GM21786 (cell line): ENCODE data around the gene GPR160.

Experiments used
- ATAC-seq: cut with Tn5 transposase; IDR thresholded peaks from one replicate; pipeline ENCODE4 v1.9.1; 2021; ENCODE audit not compliant: unreplicated experiment

GPR160 gene

GRCh38 chr3:170063691-170064090 lies 25.9 kb downstream of the GPR160 start:
- no peak for ATAC-seq

- no peak for ATAC-seq
Measured at GRCh38 chr3:170064108-170064507, 26.3 kb downstream of the GPR160 start.

DNA sequence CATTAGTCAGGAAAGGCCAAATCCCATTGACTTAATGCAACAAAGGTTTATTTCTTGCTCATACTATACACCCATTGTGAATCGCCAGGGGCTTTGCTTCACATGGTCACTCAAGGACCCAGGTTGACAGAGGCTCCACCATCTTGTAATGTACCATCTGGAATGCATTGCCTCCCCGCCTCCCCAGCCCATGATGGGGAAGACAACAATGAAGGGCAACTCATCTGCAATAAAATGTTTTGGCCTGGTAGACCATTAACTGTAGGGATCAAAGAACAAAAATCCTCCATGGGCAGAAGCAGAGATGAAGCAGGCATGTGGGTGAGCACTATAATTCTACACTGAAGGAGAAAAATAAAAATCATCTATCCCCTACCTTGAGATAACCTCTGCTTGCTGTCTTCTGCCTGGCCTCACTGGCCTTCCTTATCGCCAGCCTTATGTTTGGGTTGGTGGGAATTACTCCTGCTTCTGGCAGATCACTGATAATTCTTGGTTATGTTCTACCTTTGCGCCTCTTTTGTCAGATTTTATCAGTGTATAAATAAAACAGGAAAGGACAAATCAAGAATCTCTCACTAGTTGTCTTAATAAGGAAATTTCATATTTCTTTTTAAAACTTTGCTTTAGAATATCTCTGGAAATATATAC lies 37.8 kb downstream of the GPR160 start:
- ATAC-seq = no peak

GRCh38 chr3:170076715-170077238 lies 39.0 kb downstream of the GPR160 start:
- no peak for ATAC-seq

DNA sequence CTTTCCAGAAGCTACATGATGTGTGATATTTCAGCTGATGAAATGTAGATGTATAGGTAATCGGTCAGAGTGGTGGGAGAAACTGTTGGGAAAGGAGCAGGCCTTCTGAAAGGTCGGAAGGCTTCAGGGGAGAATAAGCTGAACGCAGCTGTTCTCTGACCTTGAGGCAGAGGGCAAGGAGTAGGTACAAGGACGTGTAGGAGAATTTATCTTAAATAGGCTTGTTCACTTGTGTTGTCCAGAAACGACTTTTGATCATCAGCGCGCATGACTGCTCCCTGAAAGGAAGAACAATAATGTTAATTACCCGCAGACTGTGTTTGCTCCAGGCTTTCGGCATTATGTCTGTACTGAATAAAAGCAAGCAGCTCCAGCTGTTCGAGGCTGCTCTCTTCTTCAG lies 39.6 kb downstream of the GPR160 start:
- no peak for ATAC-seq

DNA sequence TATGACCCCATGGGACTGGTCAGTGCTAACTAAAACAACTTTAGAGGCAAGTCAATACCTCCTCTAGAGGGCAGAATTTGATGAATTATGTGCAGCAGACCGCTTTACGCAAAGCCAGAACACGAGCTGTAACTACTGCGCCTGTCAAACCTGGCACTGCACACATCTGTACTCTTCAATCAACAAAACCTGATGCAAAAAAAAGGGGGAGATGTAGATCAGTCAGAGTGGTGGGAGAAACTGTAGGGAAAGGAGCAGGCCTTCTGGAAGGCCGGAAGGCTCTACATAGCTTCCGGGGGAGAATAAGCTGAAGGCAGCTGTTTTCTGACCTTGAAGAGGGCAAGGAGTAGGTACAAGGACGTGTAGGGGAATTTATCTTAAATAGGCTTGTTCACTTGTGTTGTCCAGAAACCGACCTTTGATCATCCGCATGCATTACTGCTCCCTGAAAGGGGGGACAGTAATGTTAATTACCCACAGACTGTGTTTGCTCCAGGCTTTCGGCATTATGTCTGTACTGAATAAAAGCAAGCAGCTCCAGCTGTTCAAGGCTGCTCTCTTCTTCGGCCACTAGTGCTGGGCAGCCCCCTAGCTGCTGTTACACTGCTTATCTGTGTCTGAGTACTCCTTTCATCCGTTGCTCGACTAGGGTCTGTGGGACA lies 41.0 kb downstream of the GPR160 start:
- no peak for ATAC-seq

DNA sequence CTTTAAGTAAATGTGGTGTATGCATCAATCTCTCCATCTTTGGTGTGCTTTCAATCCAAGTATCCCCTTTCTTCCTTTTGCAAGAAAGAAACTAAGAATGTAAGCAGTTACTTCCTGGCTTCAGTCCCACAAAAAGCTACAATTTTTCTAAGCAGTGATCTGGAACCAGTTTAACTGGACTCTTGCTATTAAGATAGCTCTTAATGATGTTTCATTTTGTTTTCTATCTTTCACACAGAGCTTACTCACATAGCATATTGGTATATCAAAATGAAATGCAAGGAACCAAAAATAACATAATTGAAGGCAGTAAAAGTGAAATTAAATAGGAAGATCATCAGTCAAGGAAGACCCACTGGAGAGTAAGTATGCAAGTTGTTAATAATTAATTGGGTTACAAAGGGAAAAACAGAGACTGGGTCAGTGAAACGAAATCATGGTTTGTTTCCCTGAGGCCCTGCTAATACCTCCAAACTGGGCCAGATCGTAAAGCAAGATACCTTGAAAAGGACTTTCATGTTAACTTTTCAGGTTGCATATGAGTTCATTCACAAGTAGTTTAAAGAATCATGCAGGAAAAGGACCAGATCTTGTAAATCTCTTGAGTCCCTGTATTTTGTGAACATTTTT lies 41.9 kb downstream of the GPR160 start:
- ATAC-seq = no peak

DNA sequence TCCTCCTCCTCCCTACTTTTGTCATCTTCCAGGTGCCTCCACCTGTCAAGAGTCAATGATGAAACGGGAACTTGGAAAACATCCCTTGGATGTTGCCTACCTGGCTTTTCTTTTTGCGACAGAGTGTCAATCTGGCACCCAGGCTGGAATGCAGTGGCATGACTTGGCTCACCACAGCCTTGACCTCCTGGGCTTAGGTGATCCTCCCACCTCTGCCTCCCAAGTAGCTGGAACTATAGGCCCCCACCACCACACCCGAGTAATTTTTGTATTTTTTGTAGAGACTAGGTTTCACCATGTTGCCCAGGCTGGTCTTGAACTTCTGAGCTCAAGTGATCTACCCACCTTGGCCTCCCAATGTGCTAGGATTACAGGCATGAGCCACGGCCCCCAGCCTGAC lies 42.8 kb downstream of the GPR160 start:
- no peak for ATAC-seq

- no peak for ATAC-seq
Measured at GRCh38 chr3:170081079-170081741, 43.4 kb downstream of the GPR160 start.

DNA sequence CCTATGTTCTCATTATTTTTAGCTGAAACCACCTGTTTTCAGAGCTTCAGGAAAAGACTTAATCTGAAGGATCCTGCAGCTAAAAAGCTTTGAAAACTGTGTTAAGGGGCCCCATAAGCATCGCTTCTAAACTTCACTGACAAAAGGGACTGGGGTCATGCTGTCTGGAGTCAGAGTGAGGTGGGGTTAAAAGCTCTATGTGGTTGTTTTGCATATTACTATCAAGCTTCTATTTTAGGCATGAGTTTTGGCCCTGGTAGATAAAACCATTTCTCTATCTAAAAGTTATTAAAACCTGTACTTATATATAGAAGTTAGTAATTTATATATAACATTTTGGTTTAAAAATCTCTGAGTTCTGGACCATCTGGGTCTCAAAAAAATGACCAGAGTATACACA lies 45.5 kb downstream of the GPR160 start:
- no peak for ATAC-seq

DNA sequence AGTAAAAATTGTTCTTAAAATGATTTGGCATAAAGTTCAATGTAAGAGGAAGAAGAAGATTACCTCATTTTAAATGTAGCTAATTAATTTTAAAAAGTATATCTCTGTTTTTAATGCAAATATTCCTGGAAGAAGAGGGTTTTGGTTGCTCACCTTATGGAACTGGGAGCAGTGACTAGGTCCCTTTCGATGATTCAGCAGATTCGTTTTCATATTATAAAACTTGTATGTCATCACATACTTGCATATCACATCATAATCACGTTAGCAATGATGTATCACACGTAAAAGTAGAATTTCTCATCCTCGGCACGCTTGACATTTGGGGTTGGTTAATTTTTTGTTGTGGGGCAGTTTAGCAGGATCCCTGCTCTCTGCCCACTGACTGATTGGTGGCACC lies 47.6 kb downstream of the GPR160 start:
- no peak for ATAC-seq

- no peak for ATAC-seq
Measured at GRCh38 chr3:170089862-170090600, 52.2 kb downstream of the GPR160 start.

GRCh38 chr3:170090601-170090981 lies 52.8 kb downstream of the GPR160 start:
- no peak for ATAC-seq

DNA sequence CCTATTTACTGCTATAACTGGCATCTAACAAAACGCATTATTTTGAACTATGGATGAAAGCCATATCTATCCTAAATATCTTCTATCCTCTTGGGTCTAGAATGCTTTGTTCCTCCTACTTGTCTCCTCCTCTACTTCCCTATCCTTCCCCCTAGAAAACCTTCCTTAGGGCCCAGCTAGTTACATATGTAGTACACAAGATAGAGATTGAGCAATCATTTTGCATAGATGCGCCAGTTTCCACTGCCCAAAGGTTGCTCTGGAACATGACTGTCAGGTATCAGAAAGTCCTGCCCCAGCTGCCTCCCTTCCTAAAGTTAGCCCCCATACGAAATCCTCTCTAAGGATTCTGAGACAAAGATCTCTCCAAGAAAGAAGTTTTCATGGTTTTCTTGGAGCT lies 55.1 kb downstream of the GPR160 start:
- no peak for ATAC-seq

DNA sequence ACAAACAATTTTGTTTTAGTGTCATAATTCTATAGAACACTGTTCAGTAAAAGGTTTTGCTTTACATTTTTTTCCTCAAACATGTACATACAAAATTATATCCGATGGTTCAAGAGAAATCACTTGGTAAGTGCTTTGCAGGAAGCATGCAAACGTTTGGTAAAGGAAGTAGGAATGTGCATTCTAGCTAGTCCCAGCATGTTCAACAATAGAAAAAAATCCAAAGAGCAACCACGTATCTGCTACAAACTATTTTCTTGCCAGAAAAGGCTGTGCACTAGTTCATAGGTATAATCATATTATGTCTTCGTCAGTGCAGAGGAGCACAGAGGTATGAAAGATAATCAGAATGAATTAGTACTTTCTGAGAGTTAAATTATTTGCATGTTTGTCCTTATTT lies 58.0 kb downstream of the GPR160 start:
- ATAC-seq = no peak

DNA sequence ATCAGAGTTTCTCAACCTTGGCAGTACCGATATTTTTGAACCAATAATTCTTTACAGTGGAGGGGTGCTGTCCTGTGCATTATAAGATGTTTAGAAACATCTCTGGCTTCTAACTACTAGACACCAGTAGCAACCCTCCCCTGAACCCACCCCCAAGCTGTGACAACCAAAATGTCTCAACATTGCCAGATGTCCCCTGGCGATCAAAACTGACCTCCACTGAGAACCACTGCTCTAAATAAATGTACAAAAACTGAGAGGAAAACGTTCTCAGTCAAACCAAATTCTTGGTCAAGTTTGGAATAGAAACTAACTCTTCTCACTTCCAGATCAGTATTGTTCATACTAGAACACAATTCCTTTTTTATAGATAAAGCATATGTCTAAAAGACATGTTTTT lies 58.5 kb downstream of the GPR160 start:
- no peak for ATAC-seq

GRCh38 chr3:170098753-170099152 lies 61.0 kb downstream of the GPR160 start:
- no peak for ATAC-seq

GRCh38 chr3:170100944-170101343 lies 63.1 kb downstream of the GPR160 start:
- ATAC-seq = no peak

GRCh38 chr3:170102431-170102830 lies 64.6 kb downstream of the GPR160 start:
- ATAC-seq = no peak

- no peak for ATAC-seq
Measured at GRCh38 chr3:170107941-170108340, 70.1 kb downstream of the GPR160 start.

GRCh38 chr3:170108955-170109354 lies 71.2 kb downstream of the GPR160 start:
- ATAC-seq = no peak
